Panc1 (cell line): ENCODE measurements around the gene TSSC4. TPM values are rescaled to one million over a fixed set of nuclear protein-coding genes. Genes with fewer than 3 reads are reported as not detected.

ENCODE experiments used
- ATAC-seq: fragments of 200-7000 bp; cut with Tn5 transposase; 2 replicates; pipeline ENCODE4 v1.9.1; 2020; ENCODE audit warnings: mild to moderate bottlenecking, moderate library complexity
- BruUV-seq: library from RNA; stranded (reverse); fragments of 400-500 nt; replicated peaks from 2 replicates; lab custom pipeline; 2021; lab: Mats Ljungman, UMichigan
- CTCF ChIA-PET: fragments of 300-600 bp; sonication (Branson Sonifier 250); formaldehyde crosslinking; loops from one replicate; lab custom pipeline; 2022; ENCODE audit warnings: antibody characterized with exemption; lab: Charles Lee
- POLR2A ChIA-PET: fragments of 300-600 bp; sonication (Branson Sonifier 250); formaldehyde crosslinking; loops from one replicate; lab custom pipeline; 2022; ENCODE audit warnings: antibody characterized with exemption; lab: Charles Lee
- DNase-seq: peaks from one replicate; pipeline ENCODE4 v3.0.0-alpha.2; 2010; ENCODE audit warnings: low read depth, low spot score
- H3K27ac ChIP-seq: 2 replicates; pipeline ENCODE4 v1.5.1; 2011; ENCODE audit warnings: mild to moderate bottlenecking, low read length, inconsistent platforms
- H3K27me3 ChIP-seq: fragments of 200-500 bp; sonication (Bioruptor generic); 2 replicates; pipeline ENCODE4 v1.6.0; 2014; ENCODE audit warnings: low read length, inconsistent platforms; ENCODE audit not compliant: control insufficient read depth, insufficient read depth
- H3K36me3 ChIP-seq: fragments of 200-500 bp; sonication (Bioruptor generic); 2 replicates; pipeline ENCODE4 v1.5.1; 2014; ENCODE audit warnings: inconsistent platforms, mild to moderate bottlenecking, low read length, moderate library complexity; ENCODE audit not compliant: control insufficient read depth, insufficient read depth
- H3K4me1 ChIP-seq: 2 replicates; pipeline ENCODE4 v1.5.1; 2011; ENCODE audit warnings: inconsistent platforms, mild to moderate bottlenecking, low read length, moderate library complexity; ENCODE audit not compliant: control insufficient read depth, insufficient read depth
- H3K4me3 ChIP-seq, 2 experiments: 2 replicates each; pipeline ENCODE4 v1.5.1; 2011 to 2012; ENCODE audit warnings: low read depth in 2 of 2, low read length in 2 of 2, mild to moderate bottlenecking in 2 of 2, inconsistent platforms in 1 of 2, moderate library complexity in 1 of 2
- H3K9me3 ChIP-seq: fragments of 200-500 bp; sonication (Bioruptor generic); 2 replicates; pipeline ENCODE4 v1.5.1; 2014; ENCODE audit warnings: low read depth, mild to moderate bottlenecking, inconsistent platforms, low read length, moderate library complexity; ENCODE audit not compliant: control insufficient read depth, insufficient read depth
- POLR2AphosphoS5 ChIP-seq: IDR thresholded peaks from 2 replicates; pipeline ENCODE4 v1.6.1; 2012; ENCODE audit warnings: mild to moderate bottlenecking, low read depth, low read length, moderate library complexity
- REST ChIP-seq, 2 experiments: IDR thresholded peaks; 2 replicates each; pipeline ENCODE4 v1.6.1; 2011 to 2012; ENCODE audit warnings: low read depth in 2 of 2, control low read depth in 1 of 2, low read length in 1 of 2, mild to moderate bottlenecking in 1 of 2, moderate library complexity in 1 of 2; ENCODE audit not compliant: insufficient read depth in 1 of 2
- SIN3A ChIP-seq: IDR thresholded peaks from 2 replicates; pipeline ENCODE4 v1.6.1; 2012; ENCODE audit warnings: low read depth, mild to moderate bottlenecking, low read length, moderate library complexity, borderline replicate concordance; ENCODE audit not compliant: insufficient read depth
- TCF7L2 ChIP-seq: IDR thresholded peaks from 2 replicates; pipeline ENCODE4 v1.6.1; 2011; ENCODE audit warnings: mild to moderate bottlenecking, low read depth, low read length, inconsistent platforms
- in situ Hi-C: cut with HindIII; loops from 2 replicates; pipeline ENCODE4 v1.10.0; 2016; ENCODE audit warnings: low sequenced_read_pairs, low pct_unique_long_range_greater_than_20kb
- intact Hi-C: fragments of 100-400 bp; cut with micrococcal nuclease; formaldehyde crosslinking; loops from one replicate; pipeline ENCODE4 v1.10.0; 2022; ENCODE audit not compliant: unreplicated experiment
- total RNA-seq: library from RNA; stranded (reverse); gene quantifications from one replicate; pipeline ENCODE4 v1.2.1, GENCODE V29; 2021; ENCODE audit not compliant: unreplicated experiment
- TF ChIP-seq, protein P1 (sequence below): fragments of 450-650 bp; IDR thresholded peaks from 2 replicates; pipeline ENCODE4 v1.5.1; 2017; ENCODE audit warnings: mild to moderate bottlenecking

The TSSC4 gene
- total RNA-seq, 1 experiment from 2014 or later = 132 TPM

GRCh38 chr11:2418693-2419360, 18.3 kb downstream of the TSSC4 start:
- Histone ChIP-seq H3K4me1 (peaks cover 7% of the 10 kb centered on the region; the same call in 1 of the 2 replicates), H3K27ac (no peak overlapping the region), H3K36me3 (no peaks in the 10 kb centered on the region), H3K27me3 (no peaks in the 10 kb centered on the region), H3K9me3 (no peaks in the 10 kb centered on the region), H3K4me3 (no peak overlapping the region)
- intact Hi-C loops (loop anchor here (1.0 kb wide), 1 partner anchor 114 kb away; no protein-coding TSS in a partner anchor), in situ Hi-C loops (no loop called here)
- DNase-seq (no peak), ATAC-seq (no peak)
- ChIA-PET CTCF (interaction anchor here (0.6 to 6.3 kb wide), 17 partner anchors 10 to 233 kb away, joined by 3 to 102 read pairs (median 6); partner anchors contain the start of genes C11orf21, TSPAN32 and TSSC4), POLR2A (interaction anchor here (1.6 kb wide), 1 partner anchor 41 kb away, joined by 8 read pairs; no protein-coding TSS in a partner anchor)
- no TSS peak for BruUV-seq
- TF ChIP-seq SIN3A = no peak
- TF ChIP-seq TCF7L2 = no peak
- TF ChIP-seq POLR2AphosphoS5 = no peak
- TF ChIP-seq, protein P1, sequence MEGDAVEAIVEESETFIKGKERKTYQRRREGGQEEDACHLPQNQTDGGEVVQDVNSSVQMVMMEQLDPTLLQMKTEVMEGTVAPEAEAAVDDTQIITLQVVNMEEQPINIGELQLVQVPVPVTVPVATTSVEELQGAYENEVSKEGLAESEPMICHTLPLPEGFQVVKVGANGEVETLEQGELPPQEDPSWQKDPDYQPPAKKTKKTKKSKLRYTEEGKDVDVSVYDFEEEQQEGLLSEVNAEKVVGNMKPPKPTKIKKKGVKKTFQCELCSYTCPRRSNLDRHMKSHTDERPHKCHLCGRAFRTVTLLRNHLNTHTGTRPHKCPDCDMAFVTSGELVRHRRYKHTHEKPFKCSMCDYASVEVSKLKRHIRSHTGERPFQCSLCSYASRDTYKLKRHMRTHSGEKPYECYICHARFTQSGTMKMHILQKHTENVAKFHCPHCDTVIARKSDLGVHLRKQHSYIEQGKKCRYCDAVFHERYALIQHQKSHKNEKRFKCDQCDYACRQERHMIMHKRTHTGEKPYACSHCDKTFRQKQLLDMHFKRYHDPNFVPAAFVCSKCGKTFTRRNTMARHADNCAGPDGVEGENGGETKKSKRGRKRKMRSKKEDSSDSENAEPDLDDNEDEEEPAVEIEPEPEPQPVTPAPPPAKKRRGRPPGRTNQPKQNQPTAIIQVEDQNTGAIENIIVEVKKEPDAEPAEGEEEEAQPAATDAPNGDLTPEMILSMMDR = no peak

GRCh38 chr11:2419638-2420501, 19.3 kb downstream of the TSSC4 start:
- peaks cover 7% of the 10 kb centered on the region; the same call in 1 of the 2 replicates for H3K4me1 ChIP-seq
- H3K27me3 ChIP-seq = no peaks in the 10 kb centered on the region
- peak overlapping the region; percentile 23; the same call in 1 of the 2 replicates for H3K27ac ChIP-seq
- no peaks in the 10 kb centered on the region for H3K36me3 ChIP-seq
- ATAC-seq = peak; percentile 74
- ChIA-PET CTCF (interaction anchor here (0.6 to 6.3 kb wide), 22 partner anchors 11 to 676 kb away, joined by 3 to 102 read pairs (median 5); partner anchors contain the start of genes C11orf21, TSPAN32 and TSSC4), POLR2A (interaction anchor here (1.6 kb wide), 1 partner anchor 42 kb away, joined by 8 read pairs; no protein-coding TSS in a partner anchor)
- TF ChIP-seq POLR2AphosphoS5 (no peak), REST (IDR thresholded peaks at IDR 0.05; ENCODE audit: insufficient read depth in 1 of 2, low read depth in 2 of 2, low read length in 1 of 2) (0 out of 4 replicates have a peak, but pooled peaks of 1 of the 2 experiments have one; percentile 12), SIN3A (no peak), TCF7L2 (peak; percentile 42; the same call in 1 of the 2 replicates)
- TF ChIP-seq, protein P1 = peak; percentile 97
- intact Hi-C loops = loop anchor here (1.0 to 2.0 kb wide), 3 partner anchors 20 to 221 kb away; partner anchors contain the start of gene TSSC4
- in situ Hi-C loops = no loop called here
- no peaks in the 10 kb centered on the region for H3K9me3 ChIP-seq
- no TSS peak for BruUV-seq
- peak; percentile 78 for DNase-seq
- H3K4me3 ChIP-seq = peak overlapping the region in 1 of 2 experiments; percentile 42; a peak in 2 of 4 replicates
